ENCODE data around the gene PHYHIPL. TPM values are rescaled to one million over a fixed set of nuclear protein-coding genes. Genes with fewer than 3 reads are reported as not detected.
"Not testable (repeated sequence)": the region's sequence is repeated elsewhere in the genome, so short reads cannot be mapped to it uniquely, and the experiment has no call there.

PHYHIPL gene
- total RNA-seq, 1 donor from 2014 or later: not detected

GRCh38 chr10:59234194-59234593 lies 57.8 kb downstream of the PHYHIPL start:
- no peak for TF ChIP-seq CTCF (IDR thresholded peaks at IDR 0.05)
- no peak overlapping the region for H3K27ac ChIP-seq
- H3K27me3 ChIP-seq: no peaks in the 10 kb centered on the region
- no peak for DNase-seq (ENCODE audit: low spot score in 2 of 2)
- no peaks in the 10 kb centered on the region for H3K4me1 ChIP-seq
- H3K4me3 ChIP-seq: no peak overlapping the region
- intact Hi-C loops (cut with DNase I): no loop called here
- H3K36me3 ChIP-seq: no peaks in the 10 kb centered on the region
- no peaks in the 10 kb centered on the region for H3K9me3 ChIP-seq

DNA sequence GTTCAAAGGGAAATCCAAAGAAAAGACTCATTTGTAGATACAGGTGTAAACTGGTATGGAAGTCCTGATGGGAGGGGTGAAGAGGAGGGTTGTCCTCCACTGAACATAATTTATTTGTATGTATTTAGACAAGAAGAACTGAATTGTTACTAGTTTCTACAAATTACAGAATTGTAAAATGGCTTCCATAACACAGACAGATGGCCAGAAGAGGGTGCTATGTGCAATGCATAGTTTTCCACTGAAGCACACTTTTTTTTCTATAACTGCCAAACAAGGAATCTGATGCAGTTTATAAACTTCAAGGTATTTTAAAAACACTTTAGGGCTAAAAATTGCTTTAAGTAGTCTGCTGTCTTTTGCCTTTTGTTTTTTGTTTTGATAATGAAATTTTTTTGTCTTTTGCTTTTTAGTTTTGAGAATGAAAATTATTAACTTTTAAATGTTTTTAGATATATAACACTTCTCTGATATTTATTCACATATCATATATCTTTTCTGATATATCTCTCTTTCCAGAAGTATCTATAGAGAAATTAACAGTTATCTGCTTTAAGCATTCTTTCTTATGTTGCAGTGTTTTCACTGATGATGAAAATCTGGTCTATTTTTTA lies 58.5 kb downstream of the PHYHIPL start:
- Histone ChIP-seq H3K27ac (no peak overlapping the region), H3K4me1 (no peaks in the 10 kb centered on the region), H3K27me3 (no peaks in the 10 kb centered on the region), H3K9me3 (no peaks in the 10 kb centered on the region), H3K36me3 (no peaks in the 10 kb centered on the region), H3K4me3 (no peak overlapping the region)
- DNase-seq (ENCODE audit: low spot score in 2 of 2): no peak
- peak in 2 of 3 experiments; percentile 20 to 57 for TF ChIP-seq CTCF (IDR thresholded peaks at IDR 0.05)
- intact Hi-C loops (cut with DNase I): no loop called here

GRCh38 chr10:59236064-59236697 lies 59.7 kb downstream of the PHYHIPL start:
- no peak for TF ChIP-seq CTCF (IDR thresholded peaks at IDR 0.05)

DNA sequence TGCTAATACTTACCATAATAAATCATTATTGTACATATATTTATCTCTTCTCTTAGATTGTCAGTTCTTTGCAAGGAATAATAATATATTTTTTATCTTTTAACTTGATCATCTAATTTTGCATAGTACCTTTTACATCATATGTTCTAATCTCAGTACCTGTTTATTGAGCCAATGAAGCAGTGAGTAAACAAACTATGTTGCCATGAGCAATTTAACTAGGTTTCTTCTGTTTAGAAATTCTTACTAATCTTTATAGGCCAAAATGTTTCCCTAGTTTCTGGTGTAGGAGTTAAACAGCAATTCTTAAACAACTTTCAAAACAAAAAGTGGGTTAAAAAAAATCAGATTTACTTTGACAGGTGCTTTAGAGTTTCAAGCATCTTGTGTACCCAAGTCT lies 61.3 kb downstream of the PHYHIPL start:
- no peaks in the 10 kb centered on the region for H3K9me3 ChIP-seq
- no peaks in the 10 kb centered on the region for H3K36me3 ChIP-seq
- TF ChIP-seq CTCF (IDR thresholded peaks at IDR 0.05): no peak
- intact Hi-C loops (cut with DNase I): no loop called here
- no peak for DNase-seq (ENCODE audit: low spot score in 2 of 2)
- no peak overlapping the region for H3K27ac ChIP-seq
- H3K4me3 ChIP-seq: no peak overlapping the region
- no peaks in the 10 kb centered on the region for H3K4me1 ChIP-seq
- H3K27me3 ChIP-seq: no peaks in the 10 kb centered on the region

More at GRCh38 chr10:59236064-59236697, 59.7 kb downstream of the PHYHIPL start:
- H3K4me1 ChIP-seq: no peaks in the 10 kb centered on the region
- H3K4me3 ChIP-seq: no peak overlapping the region
- DNase-seq (ENCODE audit: low spot score in 2 of 2): no peak
- intact Hi-C loops (cut with DNase I): no loop called here
- no peak overlapping the region for H3K27ac ChIP-seq
- H3K9me3 ChIP-seq: no peaks in the 10 kb centered on the region
- H3K27me3 ChIP-seq: no peaks in the 10 kb centered on the region
- no peaks in the 10 kb centered on the region for H3K36me3 ChIP-seq

DNA sequence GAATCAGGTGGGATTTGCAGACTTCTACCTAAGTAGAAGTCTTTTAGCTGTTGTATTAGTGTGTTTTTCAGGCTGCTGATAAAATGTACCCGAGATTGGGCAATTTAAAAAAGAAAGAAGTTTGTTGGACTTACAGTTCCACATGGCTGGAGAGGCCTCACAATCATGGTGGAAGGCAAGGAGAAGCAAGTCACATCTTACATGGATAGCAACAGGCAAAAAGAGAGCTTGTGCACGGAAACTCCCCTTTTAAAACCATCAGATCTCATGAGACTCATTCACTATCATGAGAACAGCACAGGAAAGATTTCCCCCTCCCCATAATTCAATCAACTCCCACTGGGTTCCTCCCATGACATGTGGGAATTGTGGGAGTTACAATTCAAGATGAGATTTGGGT lies 62.7 kb downstream of the PHYHIPL start:
- H3K27me3 ChIP-seq; H3K9me3 ChIP-seq; H3K36me3 ChIP-seq; DNase-seq (ENCODE audit: low spot score in 2 of 2); H3K4me1 ChIP-seq; H3K27ac ChIP-seq; H3K4me3 ChIP-seq; intact Hi-C loops (cut with DNase I): not testable (repeated sequence)

DNA sequence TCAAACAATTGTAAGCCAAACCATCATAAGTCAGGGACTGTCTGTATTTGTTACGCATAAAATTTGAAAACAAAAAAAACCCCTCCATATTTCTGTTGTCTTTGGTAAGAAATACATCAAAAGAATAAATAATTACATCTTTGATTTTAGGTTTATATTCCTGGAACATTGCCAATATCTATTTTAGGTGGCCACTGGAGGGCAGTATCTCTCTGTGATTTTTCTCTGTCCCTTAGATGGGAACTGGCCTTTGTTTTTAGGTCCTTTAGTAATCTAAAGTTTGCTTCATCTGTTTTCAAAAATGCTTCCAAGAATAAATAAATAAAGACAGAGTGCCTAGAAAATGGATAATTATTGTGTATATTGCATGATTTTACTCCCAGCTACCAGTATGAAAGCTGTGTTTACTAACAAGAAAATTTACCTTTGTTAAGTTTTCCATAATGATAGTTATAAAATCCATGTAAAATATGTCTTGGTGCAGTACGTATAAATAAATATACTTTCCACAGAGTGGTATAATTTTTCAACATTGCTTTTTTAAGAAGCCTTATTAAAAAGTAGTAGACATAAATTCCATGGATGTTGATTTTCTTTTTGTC lies 64.2 kb downstream of the PHYHIPL start:
- intact Hi-C loops (cut with DNase I): loop anchor here (1.0 to 10.0 kb wide), 6 partner anchors 224 to 794 kb away; no protein-coding TSS in a partner anchor
- Histone ChIP-seq H3K27ac (no peak overlapping the region), H3K9me3 (no peaks in the 10 kb centered on the region), H3K27me3 (no peaks in the 10 kb centered on the region), H3K4me3 (no peak overlapping the region), H3K36me3 (no peaks in the 10 kb centered on the region), H3K4me1 (no peaks in the 10 kb centered on the region)
- TF ChIP-seq CTCF (IDR thresholded peaks at IDR 0.05): peak; percentile 47 to 71 (median 68)
- DNase-seq (ENCODE audit: low spot score in 2 of 2): no peak

Data from ascending aorta (tissue), 2 donors.